NCI-H1436 treated with DMSO at 0.1 percent for 48 hours (cell line): ENCODE data around the gene PROM2.

Source experiments
- DNase-seq: peaks from one replicate; lab custom pipeline; 2025; lab: John Stamatoyannopoulos, UW

Gene PROM2

DNA sequence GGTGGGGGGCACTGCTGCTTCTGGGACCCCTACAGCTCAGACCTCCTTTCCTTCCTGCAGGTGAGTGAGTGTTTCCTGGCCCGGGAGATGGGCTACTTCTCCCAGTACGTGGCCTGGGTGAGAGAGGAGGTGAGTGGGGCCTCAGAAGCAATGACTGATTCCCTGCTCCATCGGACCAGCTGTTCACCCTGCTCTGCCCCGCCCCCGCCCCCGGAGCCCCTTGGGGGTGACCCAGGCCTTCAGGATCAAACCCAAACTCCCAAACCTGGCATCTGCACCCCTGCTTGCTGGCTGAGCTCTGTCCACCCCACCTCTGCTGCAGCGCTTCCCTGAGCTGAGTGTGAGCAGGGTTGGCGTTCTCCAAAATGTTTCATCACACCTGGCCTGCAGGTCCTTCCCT, 13.1 kb downstream of the PROM2 start:
- DNase-seq: no peak

- no peak for DNase-seq
These were observed 13.6 kb downstream of the PROM2 start for GRCh38 chr2:95287806-95288205.

DNA sequence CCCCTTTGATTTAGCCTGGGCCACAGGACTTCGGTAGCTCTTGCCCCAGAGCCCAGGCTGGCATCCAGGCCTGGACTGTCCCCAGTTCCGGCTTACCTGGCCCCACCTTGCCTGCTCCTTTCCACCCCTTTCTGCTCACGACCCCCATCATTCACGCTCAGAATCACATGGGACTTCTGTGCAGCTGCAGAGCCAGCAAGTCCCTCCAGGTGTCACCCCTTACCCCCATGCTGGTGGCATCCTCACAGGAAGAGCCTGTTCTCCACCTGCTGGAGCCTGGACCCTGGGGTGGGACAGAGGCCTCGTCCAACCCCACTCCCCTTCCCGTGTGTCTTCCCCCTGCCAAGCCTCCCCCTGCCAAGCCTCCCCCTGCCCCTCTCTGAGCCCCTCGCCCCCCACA, 15.0 kb downstream of the PROM2 start:
- no peak for DNase-seq

GRCh38 chr2:95291222-95291621, 17.0 kb downstream of the PROM2 start:
- no peak for DNase-seq

GRCh38 chr2:95292623-95293260, 18.5 kb downstream of the PROM2 start:
- DNase-seq: no peak

GRCh38 chr2:95294579-95295250, 20.5 kb downstream of the PROM2 start:
- no peak for DNase-seq

DNA sequence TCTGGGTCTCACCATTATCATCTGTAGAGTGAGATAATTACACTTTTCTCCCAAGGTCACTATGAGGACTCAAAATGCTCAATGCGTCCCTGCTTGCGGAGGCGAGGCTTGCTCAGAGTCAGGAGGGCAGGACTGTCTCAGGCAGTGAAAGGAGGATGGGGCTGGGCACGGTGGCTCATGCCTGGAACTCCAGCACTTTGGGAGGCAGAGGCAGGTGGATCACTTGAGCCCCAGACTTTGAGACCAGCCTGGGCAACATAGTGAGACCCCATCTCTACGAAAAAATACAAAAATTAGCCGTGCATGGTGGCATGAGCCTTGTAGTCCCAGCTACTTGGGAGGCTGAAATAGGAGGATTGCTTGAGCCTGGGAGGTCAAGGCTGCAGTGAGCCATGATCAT, 21.1 kb downstream of the PROM2 start:
- DNase-seq: no peak

GRCh38 chr2:95296011-95296410, 21.8 kb downstream of the PROM2 start:
- DNase-seq: no peak

- peak; percentile 22 for DNase-seq
These were observed 22.7 kb downstream of the PROM2 start, which contains the start of gene KCNIP3 for GRCh38 chr2:95296880-95297487. TSS of gene KCNIP3 (plus strand) at chr2:95297347. CDS start at chr2:95297439, 92 bp downstream.

GRCh38 chr2:95297639-95298395, 23.6 kb downstream of the PROM2 start:
- DNase-seq: no peak

DNA sequence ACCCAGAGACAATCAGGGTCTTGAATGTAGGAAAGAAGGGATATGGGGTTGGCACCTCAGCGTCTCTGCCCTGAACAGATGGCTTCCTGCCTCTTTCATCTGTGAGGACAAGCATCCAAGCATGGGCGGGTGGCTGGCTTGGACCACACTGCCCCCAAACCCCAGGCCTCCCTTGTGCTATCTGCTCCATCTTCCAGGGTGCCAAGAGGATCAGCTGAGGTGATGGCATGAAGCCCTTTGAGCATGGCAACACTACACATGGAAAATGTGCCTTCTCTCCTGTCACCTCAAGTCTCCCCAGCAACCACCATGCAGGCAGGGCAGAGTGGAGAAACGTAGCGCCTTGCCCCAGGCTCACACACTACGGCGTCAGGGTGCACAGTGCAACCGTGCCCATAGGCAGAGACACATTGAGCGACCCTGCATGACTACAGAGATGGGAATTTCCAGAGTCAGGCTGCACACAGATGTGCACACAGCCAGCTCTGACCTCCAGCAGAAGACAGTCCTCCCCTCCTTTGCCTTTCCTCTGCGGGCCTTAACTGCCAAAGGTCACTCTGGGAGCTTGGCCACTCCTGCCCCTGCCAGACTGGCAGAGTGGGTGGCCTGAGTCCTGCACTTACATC, 24.4 kb downstream of the PROM2 start:
- no peak for DNase-seq

DNA sequence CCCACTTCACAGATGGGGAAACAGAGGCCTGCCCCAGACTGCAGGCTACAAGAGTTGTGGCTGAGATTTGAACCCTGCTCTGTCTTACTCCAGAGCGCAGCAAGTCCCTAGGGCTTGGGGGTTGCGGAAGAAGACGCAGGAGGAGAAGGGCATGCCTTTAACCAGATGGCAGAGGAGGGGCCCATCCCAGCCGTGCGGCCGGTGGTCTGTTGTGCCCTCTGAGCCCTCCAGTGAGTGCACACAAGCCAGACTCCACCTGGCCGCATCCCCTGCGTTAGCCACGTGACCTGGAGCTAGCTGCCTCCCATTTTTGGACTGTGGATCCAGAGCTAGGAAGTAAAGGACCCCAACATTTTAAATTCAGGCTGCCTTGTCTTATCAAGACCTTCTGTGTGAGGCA, 25.7 kb downstream of the PROM2 start:
- no peak for DNase-seq

GRCh38 chr2:95300450-95300849, 26.2 kb downstream of the PROM2 start:
- no peak for DNase-seq

GRCh38 chr2:95301186-95301585, 26.9 kb downstream of the PROM2 start:
- DNase-seq: no peak

GRCh38 chr2:95301876-95302641, 27.8 kb downstream of the PROM2 start:
- no peak for DNase-seq

DNA sequence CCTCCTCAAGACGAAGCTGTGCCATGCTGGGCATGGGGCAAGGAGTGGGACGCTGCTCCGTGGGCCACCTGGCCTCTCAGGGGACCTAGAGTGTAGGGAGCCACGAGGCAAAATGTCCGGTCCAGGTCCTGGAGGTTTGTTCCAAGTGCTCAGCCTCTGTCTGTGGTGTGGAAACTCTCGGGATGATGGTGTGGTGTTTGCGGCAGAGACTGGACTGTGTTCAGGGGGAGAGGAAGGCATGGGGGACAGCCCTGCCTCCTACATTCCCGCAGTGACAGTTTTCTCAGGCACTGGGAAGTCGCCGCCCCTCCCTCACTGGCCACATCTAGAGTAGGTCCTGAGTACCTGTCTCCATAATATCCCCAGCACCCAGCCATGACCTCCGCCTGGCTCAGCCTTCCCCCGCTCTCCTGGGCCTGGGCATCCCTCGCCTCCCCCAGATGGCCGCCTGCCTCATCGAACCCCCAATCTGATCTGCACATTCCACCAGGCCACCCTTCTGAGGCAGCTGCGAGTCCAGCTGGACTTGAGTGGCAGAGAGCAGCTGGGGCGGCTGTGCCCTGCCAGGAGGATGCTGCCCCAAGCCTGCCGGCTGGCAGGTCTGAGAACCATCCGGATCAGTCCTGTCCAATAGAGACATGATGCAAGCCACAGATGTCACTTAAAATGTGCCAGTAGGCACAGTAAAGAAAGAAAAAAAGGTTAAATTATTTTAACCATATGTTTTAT, 29.1 kb downstream of the PROM2 start:
- DNase-seq: no peak

- no peak for DNase-seq
These were observed 31.3 kb downstream of the PROM2 start for GRCh38 chr2:95305380-95306061.

GRCh38 chr2:95306336-95306895, 32.2 kb downstream of the PROM2 start:
- no peak for DNase-seq

GRCh38 chr2:95307036-95307435, 32.8 kb downstream of the PROM2 start:
- DNase-seq: no peak

GRCh38 chr2:95307878-95308277, 33.6 kb downstream of the PROM2 start:
- DNase-seq: no peak
